WTC11 (cell line): ENCODE measurements around the gene MEGF11. TPM values are rescaled to one million over a fixed set of nuclear protein-coding genes. Genes with fewer than 3 reads are reported as not detected.
A peak's percentile ranks its signal among the peaks of the same experiment; 100 is the strongest.

Source experiments
- ATAC-seq: fragments of 200-7000 bp; cut with Tn5 transposase; 2 replicates; pipeline ENCODE4 v1.10.0; 2021; ENCODE audit warnings: mild to moderate bottlenecking, moderate library complexity
- CTCF ChIA-PET: fragments of 300-600 bp; sonication (Branson Sonifier 250); formaldehyde crosslinking; loops from one replicate; lab custom pipeline; 2021; ENCODE audit warnings: antibody characterized with exemption; lab: Charles Lee
- POLR2A ChIA-PET: fragments of 350-600 bp; sonication (Branson Sonifier 250); formaldehyde crosslinking; loops from one replicate; lab custom pipeline; 2021; ENCODE audit warnings: antibody characterized with exemption; lab: Charles Lee
- DNase-seq: peaks from one replicate; pipeline ENCODE4 v3.0.0; 2021; ENCODE audit warnings: low spot score
- H3K27ac Mint-ChIP-seq: 2 replicates; pipeline ENCODE4 v1.8.0; 2021; ENCODE audit warnings: mixed read lengths
- H3K27me3 Mint-ChIP-seq: 2 replicates; pipeline ENCODE4 v1.8.0; 2021; ENCODE audit warnings: low read depth, mild to moderate bottlenecking, moderate library complexity, mixed read lengths
- H3K36me3 Mint-ChIP-seq: 2 replicates; pipeline ENCODE4 v1.8.0; 2021; ENCODE audit warnings: mixed read lengths
- H3K4me1 Mint-ChIP-seq: 2 replicates; pipeline ENCODE4 v1.8.0; 2022; ENCODE audit warnings: mixed read lengths
- H3K4me3 Mint-ChIP-seq: 2 replicates; pipeline ENCODE4 v1.8.0; 2021; ENCODE audit warnings: mild to moderate bottlenecking, moderate library complexity, mixed read lengths
- H3K9me3 Mint-ChIP-seq: 2 replicates; pipeline ENCODE4 v1.8.0; 2021; ENCODE audit warnings: mixed read lengths
- AFF4 ChIP-seq: sonication (generic); formaldehyde crosslinking; IDR thresholded peaks from 2 replicates; pipeline ENCODE4 v1.8.1; 2023; ENCODE audit warnings: mild to moderate bottlenecking, missing genetic modification reagents, borderline replicate concordance
- CREB1 ChIP-seq: sonication (generic); formaldehyde crosslinking; IDR thresholded peaks from 2 replicates; pipeline ENCODE4 v1.8.0; 2023; ENCODE audit warnings: mild to moderate bottlenecking, missing genetic modification reagents
- CREM ChIP-seq: sonication (generic); formaldehyde crosslinking; IDR thresholded peaks from 2 replicates; pipeline ENCODE4 v1.8.1; 2022; ENCODE audit warnings: mild to moderate bottlenecking, missing genetic modification reagents, moderate library complexity
- FOXP1 ChIP-seq: sonication (generic); formaldehyde crosslinking; IDR thresholded peaks from 2 replicates; pipeline ENCODE4 v1.8.0; 2022; ENCODE audit warnings: missing genetic modification reagents, mild to moderate bottlenecking, moderate library complexity, borderline replicate concordance
- GABPB1 ChIP-seq: sonication (generic); formaldehyde crosslinking; IDR thresholded peaks from 2 replicates; pipeline ENCODE4 v1.8.1; 2023; ENCODE audit warnings: mild to moderate bottlenecking, missing genetic modification reagents
- IRF1 ChIP-seq: sonication (generic); formaldehyde crosslinking; IDR thresholded peaks from 2 replicates; pipeline ENCODE4 v1.8.0; 2023; ENCODE audit warnings: missing genetic modification reagents
- MAX ChIP-seq: sonication (generic); formaldehyde crosslinking; IDR thresholded peaks from 2 replicates; pipeline ENCODE4 v1.8.0; 2022; ENCODE audit warnings: mild to moderate bottlenecking, missing genetic modification reagents
- NFYB ChIP-seq: sonication (generic); formaldehyde crosslinking; conservative IDR thresholded peaks from 2 replicates; pipeline ENCODE4 v1.8.0; 2022; ENCODE audit warnings: low read depth, missing genetic modification reagents
- NR1H2 ChIP-seq: sonication (generic); formaldehyde crosslinking; IDR thresholded peaks from 2 replicates; pipeline ENCODE4 v1.9.0; 2021; ENCODE audit warnings: mild to moderate bottlenecking, moderate library complexity, missing genetic modification reagents
- OVOL2 ChIP-seq: fragments of 250-450 bp; sonication (Bioruptor Pico); IDR thresholded peaks from 2 replicates; pipeline ENCODE4 v1.9.0; 2021; ENCODE audit warnings: mild to moderate bottlenecking, borderline replicate concordance
- PREB ChIP-seq: sonication (generic); formaldehyde crosslinking; IDR thresholded peaks from 2 replicates; pipeline ENCODE4 v1.8.1; 2022; ENCODE audit warnings: mild to moderate bottlenecking, missing genetic modification reagents, moderate library complexity, borderline replicate concordance
- SOX15 ChIP-seq: fragments of 250-450 bp; sonication (Bioruptor Pico); IDR thresholded peaks from 2 replicates; pipeline ENCODE4 v1.9.0; 2021; ENCODE audit warnings: mild to moderate bottlenecking
- SP1 ChIP-seq: sonication (generic); formaldehyde crosslinking; conservative IDR thresholded peaks from 2 replicates; pipeline ENCODE4 v1.8.1; 2022; ENCODE audit warnings: missing genetic modification reagents
- TEAD1 ChIP-seq: sonication (generic); formaldehyde crosslinking; IDR thresholded peaks from 2 replicates; pipeline ENCODE4 v1.8.0; 2022; ENCODE audit warnings: mild to moderate bottlenecking, missing genetic modification reagents
- TEAD4 ChIP-seq: sonication (generic); formaldehyde crosslinking; IDR thresholded peaks from 2 replicates; pipeline ENCODE4 v1.8.0; 2022; ENCODE audit warnings: mild to moderate bottlenecking, missing genetic modification reagents
- USF1 ChIP-seq: sonication (generic); formaldehyde crosslinking; IDR thresholded peaks from 2 replicates; pipeline ENCODE4 v1.8.0; 2022; ENCODE audit warnings: mild to moderate bottlenecking, missing genetic modification reagents
- USF2 ChIP-seq: sonication (generic); formaldehyde crosslinking; IDR thresholded peaks from 2 replicates; pipeline ENCODE4 v1.8.1; 2023; ENCODE audit warnings: mild to moderate bottlenecking, missing genetic modification reagents, moderate library complexity
- ZNF138 ChIP-seq: sonication (generic); formaldehyde crosslinking; conservative IDR thresholded peaks from 2 replicates; pipeline ENCODE4 v1.8.1; 2022; ENCODE audit warnings: mild to moderate bottlenecking, moderate library complexity, missing genetic modification reagents
- ZNF396 ChIP-seq: fragments of 250-450 bp; sonication (Bioruptor Pico); IDR thresholded peaks from 2 replicates; pipeline ENCODE4 v1.8.0; 2021; ENCODE audit warnings: mild to moderate bottlenecking, moderate library complexity, borderline replicate concordance
- ZNF425 ChIP-seq: fragments of 250-450 bp; sonication (Bioruptor Pico); conservative IDR thresholded peaks from 2 replicates; pipeline ENCODE4 v1.9.0; 2021; ENCODE audit warnings: mild to moderate bottlenecking
- total RNA-seq: library from RNA; stranded (reverse); gene quantifications from 3 replicates; pipeline ENCODE4 v1.2.3, GENCODE V29; 2021

Gene MEGF11
- total RNA-seq, 1 experiment from 2014 or later, result 3.3 TPM

- ChIA-PET CTCF (interaction anchor here (1.1 kb wide), 1 partner anchor 169 kb away, joined by 8 read pairs; no protein-coding TSS in a partner anchor), POLR2A (no interaction called here)
- ATAC-seq, result no peak
- H3K9me3 Mint-ChIP-seq, result no peaks in the 10 kb centered on the region
- H3K27ac Mint-ChIP-seq, result no peak overlapping the region
- no peaks in the 10 kb centered on the region for H3K36me3 Mint-ChIP-seq
- DNase-seq, result no peak
- no peak for TF ChIP-seq TEAD1 (CRISPR knock-in tag)
- no peak for TF ChIP-seq OVOL2 (CRISPR knock-in tag)
- TF ChIP-seq PREB (CRISPR knock-in tag), result no peak
- no peak for TF ChIP-seq CREM
- peaks cover 60% of the 10 kb centered on the region for H3K4me1 Mint-ChIP-seq
- H3K4me3 Mint-ChIP-seq, result no peak overlapping the region
- peaks cover 3% of the 10 kb centered on the region for H3K27me3 Mint-ChIP-seq
Observed at GRCh38 chr15:66021496-66022162, 231.9 kb downstream of the MEGF11 start.

GRCh38 chr15:66019826-66020398 is 233.6 kb downstream of the MEGF11 start:
- ChIA-PET CTCF (interaction anchor here (1.0 to 1.7 kb wide), 6 partner anchors 38 to 132 kb away, joined by 3 to 5 read pairs (median 4); no protein-coding TSS in a partner anchor), POLR2A (no interaction called here)
- DNase-seq (no peak), ATAC-seq (no peak; the same call in 1 of the 2 replicates)
- H3K36me3 Mint-ChIP-seq, result no peaks in the 10 kb centered on the region
- no peak overlapping the region for H3K4me3 Mint-ChIP-seq
- TF ChIP-seq AFF4 (CRISPR knock-in tag) (no peak), FOXP1 (no peak), MAX (CRISPR knock-in tag) (no peak), NFYB (CRISPR knock-in tag) (peak; percentile 55; the same call in 1 of the 2 replicates), USF2 (CRISPR knock-in tag) (peak; percentile 82), IRF1 (CRISPR knock-in tag) (no peak), NR1H2 (CRISPR knock-in tag) (no peak), ZNF425 (CRISPR knock-in tag) (no peak), SP1 (CRISPR knock-in tag) (no peak), CREB1 (CRISPR knock-in tag) (no peak), USF1 (CRISPR knock-in tag) (peak; percentile 78), GABPB1 (CRISPR knock-in tag) (no peak), ZNF138 (CRISPR knock-in tag) (no peak), TEAD4 (CRISPR knock-in tag) (no peak), ZNF396 (no peak), SOX15 (CRISPR knock-in tag) (no peak)
- H3K27ac Mint-ChIP-seq, result no peak overlapping the region; the same call in 1 of the 2 replicates
- no peaks in the 10 kb centered on the region for H3K9me3 Mint-ChIP-seq
- H3K27me3 Mint-ChIP-seq, result peaks cover 3% of the 10 kb centered on the region
- peaks cover 46% of the 10 kb centered on the region for H3K4me1 Mint-ChIP-seq
